Endothelial cell of umbilical vein (primary cell): ENCODE measurements around the gene CACNA1E. TPM values are rescaled to one million over a fixed set of nuclear protein-coding genes. Genes with fewer than 3 reads are reported as not detected.

Source experiments
- BruUV-seq: library from RNA; stranded (reverse); fragments of 400-500 nt; replicated peaks from 2 replicates; lab custom pipeline; 2021; lab: Mats Ljungman, UMichigan
- CTCF ChIA-PET: fragments of 300-600, 350-600 bp; sonication (Branson Sonifier 250); formaldehyde crosslinking; loops from one replicate; lab custom pipeline; 2021; ENCODE audit warnings: antibody characterized with exemption, inconsistent platforms; lab: Charles Lee
- POLR2A ChIA-PET: fragments of 300-600, 350-600 bp; sonication (Branson Sonifier 250); formaldehyde crosslinking; loops from one replicate; lab custom pipeline; 2021; ENCODE audit warnings: antibody characterized with exemption, inconsistent platforms; lab: Charles Lee
- DNase-seq: peaks from one replicate; pipeline ENCODE4 v3.0.0-alpha.2; 2011; ENCODE audit warnings: low read depth, low spot score
- FAIRE-seq: peaks from 2 replicates; lab custom pipeline; 2011; peaks lifted over from hg19 to GRCh38; lab: Jason Lieb, UNC
- H2AFZ ChIP-seq: 2 replicates; pipeline ENCODE4 v1.6.0; 2012; ENCODE audit warnings: low read depth, low read length, control low read depth, inconsistent platforms
- H3K27ac ChIP-seq: 2 replicates; pipeline ENCODE4 v1.5.1; 2011; ENCODE audit warnings: low read depth, mild to moderate bottlenecking, control low read depth, low read length, moderate library complexity; ENCODE audit not compliant: insufficient read depth
- H3K27me3 ChIP-seq, 2 experiments: 2 replicates each; pipeline versions ENCODE4 v1.6.0 to v1.6.1; 2011; ENCODE audit warnings: low read length in 2 of 2, mixed read lengths in 1 of 2; ENCODE audit not compliant: control insufficient read depth in 2 of 2, insufficient read depth in 2 of 2
- H3K36me3 ChIP-seq, 2 experiments: 2 replicates in 1 of 2; 3 replicates in 1 of 2; pipeline ENCODE4 v1.5.1; 2011; ENCODE audit warnings: low read length in 2 of 2, mild to moderate bottlenecking in 1 of 2, moderate library complexity in 1 of 2; ENCODE audit not compliant: control insufficient read depth in 2 of 2, insufficient read depth in 2 of 2; ENCODE audit errors: extremely low read depth in 1 of 2
- H3K4me1 ChIP-seq: 3 replicates; pipeline ENCODE4 v1.5.1; 2011; ENCODE audit warnings: mild to moderate bottlenecking, low read length; ENCODE audit not compliant: control insufficient read depth, insufficient read depth; ENCODE audit errors: extremely low read depth
- H3K4me2 ChIP-seq: 2 replicates; pipeline ENCODE4 v1.6.1; 2011; ENCODE audit warnings: low read length, control low read depth, mixed read lengths; ENCODE audit not compliant: insufficient read depth
- H3K4me3 ChIP-seq, 3 experiments: fragments of 200-600 bp in 1 of 3; sonication (generic), shearing (Covaris generic) in 1 of 3; replicated peaks in 1 of 3; 2 replicates each; pipeline ENCODE4 v1.5.1; 2011 to 2016; ENCODE audit warnings: control low read depth in 3 of 3, low read length in 3 of 3, mild to moderate bottlenecking in 2 of 3, inconsistent platforms in 1 of 3, low read depth in 1 of 3, moderate library complexity in 1 of 3; ENCODE audit not compliant: insufficient read depth in 1 of 3
- H3K79me2 ChIP-seq: 2 replicates; pipeline ENCODE4 v1.6.0; 2012; ENCODE audit warnings: low read length, inconsistent platforms; ENCODE audit not compliant: control insufficient read depth, insufficient read depth
- H3K9ac ChIP-seq: replicated peaks from 2 replicates; pipeline ENCODE3; 2011; ENCODE audit warnings: low read length, control low read depth; ENCODE audit not compliant: insufficient read depth; ENCODE audit errors: extremely low read depth
- H3K9me1 ChIP-seq: replicated peaks from 3 replicates; pipeline ENCODE4 v1.6.0; 2011; ENCODE audit warnings: mild to moderate bottlenecking, low read length; ENCODE audit not compliant: control insufficient read depth, insufficient read depth; ENCODE audit errors: extremely low read depth
- H3K9me3 ChIP-seq: replicated peaks from 2 replicates; pipeline ENCODE4 v1.5.1; 2012; ENCODE audit warnings: low read length, inconsistent platforms; ENCODE audit not compliant: control insufficient read depth, insufficient read depth
- H4K20me1 ChIP-seq: replicated peaks from 2 replicates; pipeline ENCODE3; 2011; ENCODE audit warnings: mild to moderate bottlenecking, low read length; ENCODE audit not compliant: control insufficient read depth, insufficient read depth; ENCODE audit errors: extremely low read depth
- CTCF ChIP-seq, 2 donors: IDR thresholded peaks; 1 replicate in 1 of 2; 2 replicates in 1 of 2; pipeline ENCODE4 v1.5.1; 2011; ENCODE audit warnings: low read length in 2 of 2, mild to moderate bottlenecking in 2 of 2, moderate library complexity in 2 of 2, control low read depth in 1 of 2, inconsistent platforms in 1 of 2, low read depth in 1 of 2; ENCODE audit not compliant: insufficient read depth in 1 of 2; ENCODE audit errors: extremely low read depth in 1 of 2
- EZH2 ChIP-seq: IDR thresholded peaks from 2 replicates; pipeline ENCODE4 v1.6.1; 2012; ENCODE audit warnings: borderline replicate concordance, low read depth, mild to moderate bottlenecking, moderate library complexity, low read length, inconsistent platforms; ENCODE audit not compliant: severe bottlenecking
- FOS ChIP-seq: IDR thresholded peaks from 2 replicates; pipeline ENCODE4 v1.6.1; 2011; ENCODE audit warnings: mild to moderate bottlenecking, low read length, moderate library complexity, borderline replicate concordance; ENCODE audit not compliant: insufficient read depth
- GATA2 ChIP-seq: IDR thresholded peaks from 2 replicates; pipeline ENCODE4 v1.7.0; 2011; ENCODE audit warnings: low read depth, mild to moderate bottlenecking, moderate library complexity, mixed read lengths, low read length; ENCODE audit not compliant: insufficient read length, insufficient read depth
- JUN ChIP-seq: IDR thresholded peaks from 2 replicates; pipeline ENCODE4 v1.6.1; 2011; ENCODE audit warnings: borderline replicate concordance, low read depth; ENCODE audit not compliant: insufficient read length, insufficient read depth
- MAX ChIP-seq: IDR thresholded peaks from 2 replicates; pipeline ENCODE4 v1.6.1; 2011; ENCODE audit not compliant: insufficient read depth, insufficient read length
- POLR2A ChIP-seq: IDR thresholded peaks from 2 replicates; pipeline ENCODE4 v1.6.1; 2012; ENCODE audit warnings: low read depth, mild to moderate bottlenecking, control low read depth, low read length
- dilution Hi-C: fragments of 300-500 bp; cut with MboI; formaldehyde crosslinking; loops from one replicate; pipeline ENCODE4 v1.15.0; 2019; ENCODE audit warnings: low sequenced_read_pairs; ENCODE audit not compliant: extremely low pct_ligation_motif_present
- intact Hi-C: fragments of 100-400 bp; cut with micrococcal nuclease; formaldehyde crosslinking; loops from one replicate; pipeline ENCODE4 v1.10.0; 2022
- polyA plus RNA-seq, 4 experiments: library from polyadenylated mRNA; depleted of rRNA in 3 of 4; stranded (reverse) in 3 of 4; unstranded in 1 of 4; fragments of >200 nt; gene quantifications; 2 replicates each; pipeline versions ENCODE4 v1.2.1 to v1.2.3, GENCODE V29; 2011 to 2012; ENCODE audit warnings: missing spikeins in 1 of 4
- total RNA-seq: library from RNA; stranded (reverse); gene quantifications from 2 replicates; pipeline ENCODE4 v1.2.3, GENCODE V29; 2021

The CACNA1E gene
- total and polyA plus RNA-seq, 2 donors (not counting 3 experiments of a cell fraction or from before 2014, with no cell fraction given), result not detected

GRCh38 chr1:181662606-181663005 is 179.3 kb downstream of the CACNA1E start:
- Histone ChIP-seq H3K27ac (no peak overlapping the region), H3K9me3 (no peaks in the 10 kb centered on the region), H3K4me1 (no peaks in the 10 kb centered on the region), H3K36me3 (no peaks in the 10 kb centered on the region), H2AFZ (no peak overlapping the region), H3K79me2 (no peaks in the 10 kb centered on the region), H4K20me1 (no peaks in the 10 kb centered on the region), H3K9ac (no peak overlapping the region), H3K4me2 (no peak overlapping the region), H3K27me3 (no peaks in the 10 kb centered on the region), H3K4me3 (no peak overlapping the region), H3K9me1 (no peaks in the 10 kb centered on the region)
- POLR2A ChIA-PET, result no interaction called here
- intact Hi-C loops (no loop called here), dilution Hi-C loops (no loop called here)
- FAIRE-seq (no peak), DNase-seq (no peak)
- CTCF ChIA-PET, result no interaction called here
- no peak for TF ChIP-seq EZH2
- no peak for TF ChIP-seq CTCF (IDR thresholded peaks at IDR 0.05; ENCODE audit: extremely low read depth in 1 of 2, insufficient read depth in 1 of 2, low read depth in 1 of 2, low read length in 2 of 2)
- no peak for TF ChIP-seq GATA2
- no peak for TF ChIP-seq MAX
- TF ChIP-seq POLR2A, result no peak
- no peak for TF ChIP-seq FOS
- no TSS peak for BruUV-seq

GRCh38 chr1:181664543-181664942 is 181.2 kb downstream of the CACNA1E start:
- ChIA-PET CTCF (no interaction called here), POLR2A (no interaction called here)
- no peaks in the 10 kb centered on the region for H3K9me3 ChIP-seq
- H3K4me2 ChIP-seq, result no peak overlapping the region
- no peaks in the 10 kb centered on the region for H3K27me3 ChIP-seq
- FAIRE-seq (no peak), DNase-seq (no peak)
- no peaks in the 10 kb centered on the region for H3K79me2 ChIP-seq
- intact Hi-C loops (no loop called here), dilution Hi-C loops (no loop called here)
- no peak overlapping the region for H2AFZ ChIP-seq
- H3K36me3 ChIP-seq, result no peaks in the 10 kb centered on the region
- H3K4me1 ChIP-seq, result no peaks in the 10 kb centered on the region
- no TSS peak for BruUV-seq
- H3K9ac ChIP-seq, result no peak overlapping the region
- H4K20me1 ChIP-seq, result no peaks in the 10 kb centered on the region
- H3K27ac ChIP-seq, result no peak overlapping the region
- H3K4me3 ChIP-seq, result no peak overlapping the region
- TF ChIP-seq MAX, result no peak
- TF ChIP-seq GATA2, result no peak
- TF ChIP-seq POLR2A, result no peak
- no peak for TF ChIP-seq CTCF (IDR thresholded peaks at IDR 0.05; ENCODE audit: extremely low read depth in 1 of 2, insufficient read depth in 1 of 2, low read depth in 1 of 2, low read length in 2 of 2)
- no peak for TF ChIP-seq JUN
- H3K9me1 ChIP-seq, result no peaks in the 10 kb centered on the region
